ENCODE data around the gene CNOT8. TPM values are rescaled to one million over a fixed set of nuclear protein-coding genes. Genes with fewer than 3 reads are reported as not detected.
"Not testable (repeated sequence)": the region's sequence is repeated elsewhere in the genome, so short reads cannot be mapped to it uniquely, and the experiment has no call there.

Gene CNOT8
- total RNA-seq, 4 donors from 2014 or later, result 70.3 to 123 (median 88.6) TPM

GRCh38 chr5:154818471-154819116 is 39.8 kb upstream of the CNOT8 start:
- Histone ChIP-seq H3K4me3 (replicated peaks in 1 of 3) (no peak overlapping the region), H3K27ac (peak overlapping the region in 1 of 3 donors; percentile 45), H3K27me3 (no peaks in the 10 kb centered on the region), H3K9me3 (no peaks in the 10 kb centered on the region), H3K4me1 (no peaks in the 10 kb centered on the region), H3K36me3 (peaks cover 54 to 57% of the 10 kb centered on the region in 2 donors)
- 87 to 94% methylated on average over 2 of the region's 2 CpGs for WGBS, 2 donors
- intact Hi-C loops (cut with DNase I), result no loop called here
- TF ChIP-seq POLR2A (IDR thresholded peaks at IDR 0.05) (no peak), CTCF (IDR thresholded peaks at IDR 0.05) (no peak)
- DNase-seq, result no peak

GRCh38 chr5:154819546-154819945 is 38.9 kb upstream of the CNOT8 start:
- Histone ChIP-seq H3K4me1 (no peaks in the 10 kb centered on the region), H3K36me3 (peaks cover 50 to 54% of the 10 kb centered on the region in 2 donors), H3K27ac (no peak overlapping the region), H3K4me3 (replicated peaks in 1 of 3) (no peak overlapping the region), H3K27me3 (no peaks in the 10 kb centered on the region), H3K9me3 (no peaks in the 10 kb centered on the region)
- TF ChIP-seq POLR2A (IDR thresholded peaks at IDR 0.05) (no peak), CTCF (IDR thresholded peaks at IDR 0.05) (no peak)
- intact Hi-C loops (cut with DNase I), result no loop called here
- 80 to 82% methylated on average over 7 of the region's 7 CpGs for WGBS, 2 donors
- no peak for DNase-seq

- no peak overlapping the region for H3K27ac ChIP-seq
- no peaks in the 10 kb centered on the region for H3K9me3 ChIP-seq
- WGBS, 2 donors, result 95% methylated on average over 5 of the region's 5 CpGs
- H3K27me3 ChIP-seq, result no peaks in the 10 kb centered on the region
- H3K4me1 ChIP-seq, result no peaks in the 10 kb centered on the region
- intact Hi-C loops (cut with DNase I), result no loop called here
- no peak for TF ChIP-seq CTCF (IDR thresholded peaks at IDR 0.05)
- TF ChIP-seq POLR2A (IDR thresholded peaks at IDR 0.05), result no peak
- H3K4me3 ChIP-seq (replicated peaks in 1 of 3), result no peak overlapping the region
- no peak for DNase-seq
- peaks cover 45 to 47% of the 10 kb centered on the region in 2 donors for H3K36me3 ChIP-seq
Measured at GRCh38 chr5:154820383-154820782, 38.0 kb upstream of the CNOT8 start.

- 82 to 94% methylated on average over 5 of the region's 5 CpGs for WGBS, 2 donors
- H3K4me1 ChIP-seq; H3K27ac ChIP-seq; intact Hi-C loops (cut with DNase I); H3K9me3 ChIP-seq; DNase-seq; H3K27me3 ChIP-seq; H3K4me3 ChIP-seq (replicated peaks in 1 of 3): not testable (repeated sequence)
- peaks cover 30 to 38% of the 10 kb centered on the region in 2 donors for H3K36me3 ChIP-seq
Measured at GRCh38 chr5:154822896-154823295, 35.5 kb upstream of the CNOT8 start.

GRCh38 chr5:154823605-154824004 is 34.8 kb upstream of the CNOT8 start:
- Histone ChIP-seq H3K36me3 (peaks cover 28 to 38% of the 10 kb centered on the region in 2 donors), H3K4me1 (no peaks in the 10 kb centered on the region), H3K4me3 (replicated peaks in 1 of 3) (no peak overlapping the region), H3K27me3 (no peaks in the 10 kb centered on the region), H3K27ac (peak overlapping the region in 1 of 3 donors; percentile 1), H3K9me3 (no peaks in the 10 kb centered on the region)
- TF ChIP-seq CTCF (IDR thresholded peaks at IDR 0.05) (no peak), POLR2A (IDR thresholded peaks at IDR 0.05) (no peak)
- WGBS, 2 donors, result 92 to 96% methylated on average over 4 of the region's 4 CpGs
- intact Hi-C loops (cut with DNase I), result no loop called here
- DNase-seq, result no peak
